Measurements from ENCODE around the gene CDH12. TPM values are rescaled to one million over a fixed set of nuclear protein-coding genes. Genes with fewer than 3 reads are reported as not detected.

Gene CDH12
- total RNA-seq, 3 donors from 2014 or later = 0.33 to 2.6 (median 1.1) TPM

DNA sequence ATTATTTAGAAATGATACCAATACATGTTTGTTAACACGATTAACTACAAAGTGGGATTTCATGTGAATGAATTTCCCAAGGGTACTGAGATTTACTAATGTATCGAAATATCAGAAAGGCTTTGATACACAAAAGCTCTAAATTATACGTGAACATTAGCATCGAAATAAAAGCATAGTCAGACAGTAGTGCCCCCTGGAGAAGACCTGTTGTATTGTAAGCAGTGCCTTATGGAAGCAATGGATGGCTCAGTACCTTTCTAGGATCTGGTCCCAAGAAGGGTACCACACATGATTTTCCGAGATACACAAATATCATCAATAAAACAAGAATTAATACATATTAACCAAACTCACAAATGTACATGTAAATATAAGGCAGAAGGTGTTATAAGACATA is 153.8 kb downstream of the CDH12 start:
- Histone ChIP-seq H3K4me1 (no peaks in the 10 kb centered on the region), H3K9me3 (no peaks in the 10 kb centered on the region), H3K4me3 (no peak overlapping the region), H3K27me3 (no peaks in the 10 kb centered on the region), H3K27ac (no peak overlapping the region), H3K36me3 (no peaks in the 10 kb centered on the region)
- TF ChIP-seq POLR2AphosphoS5 (IDR thresholded peaks at IDR 0.05) (no peak), POLR2A (IDR thresholded peaks at IDR 0.05) (no peak)
- TF ChIP-seq, protein P1, sequence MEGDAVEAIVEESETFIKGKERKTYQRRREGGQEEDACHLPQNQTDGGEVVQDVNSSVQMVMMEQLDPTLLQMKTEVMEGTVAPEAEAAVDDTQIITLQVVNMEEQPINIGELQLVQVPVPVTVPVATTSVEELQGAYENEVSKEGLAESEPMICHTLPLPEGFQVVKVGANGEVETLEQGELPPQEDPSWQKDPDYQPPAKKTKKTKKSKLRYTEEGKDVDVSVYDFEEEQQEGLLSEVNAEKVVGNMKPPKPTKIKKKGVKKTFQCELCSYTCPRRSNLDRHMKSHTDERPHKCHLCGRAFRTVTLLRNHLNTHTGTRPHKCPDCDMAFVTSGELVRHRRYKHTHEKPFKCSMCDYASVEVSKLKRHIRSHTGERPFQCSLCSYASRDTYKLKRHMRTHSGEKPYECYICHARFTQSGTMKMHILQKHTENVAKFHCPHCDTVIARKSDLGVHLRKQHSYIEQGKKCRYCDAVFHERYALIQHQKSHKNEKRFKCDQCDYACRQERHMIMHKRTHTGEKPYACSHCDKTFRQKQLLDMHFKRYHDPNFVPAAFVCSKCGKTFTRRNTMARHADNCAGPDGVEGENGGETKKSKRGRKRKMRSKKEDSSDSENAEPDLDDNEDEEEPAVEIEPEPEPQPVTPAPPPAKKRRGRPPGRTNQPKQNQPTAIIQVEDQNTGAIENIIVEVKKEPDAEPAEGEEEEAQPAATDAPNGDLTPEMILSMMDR (IDR thresholded peaks at IDR 0.05) = no peak
- no peak for DNase-seq (ENCODE audit: low spot score in 2 of 2)
- intact Hi-C loops (cut with DNase I; ENCODE audit: low total_unique reads) = no loop called here

DNA sequence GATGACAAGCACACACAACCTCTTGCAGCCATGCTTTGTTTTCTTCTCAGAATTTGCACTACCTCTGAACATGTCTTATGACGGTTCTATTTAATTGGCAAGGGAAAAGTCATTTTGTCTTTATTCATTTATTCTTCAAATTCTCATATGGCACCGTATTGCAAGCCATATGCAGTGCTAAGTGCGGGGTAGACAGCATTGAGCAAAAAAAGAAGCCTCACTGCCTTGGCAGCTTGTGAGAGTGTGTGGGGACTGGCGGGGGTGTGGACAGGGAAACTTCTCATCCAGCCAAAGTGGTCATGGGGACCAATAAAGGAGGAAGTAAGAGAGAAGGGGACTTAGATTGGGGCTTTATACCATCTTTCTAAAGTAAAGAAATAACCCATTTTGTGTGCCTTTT is 160.0 kb downstream of the CDH12 start:
- H3K36me3 ChIP-seq = no peaks in the 10 kb centered on the region
- intact Hi-C loops (cut with DNase I; ENCODE audit: low total_unique reads) = no loop called here
- TF ChIP-seq POLR2AphosphoS5 (IDR thresholded peaks at IDR 0.05) (no peak), POLR2A (IDR thresholded peaks at IDR 0.05) (no peak)
- no peaks in the 10 kb centered on the region for H3K9me3 ChIP-seq
- DNase-seq (ENCODE audit: low spot score in 2 of 2) = no peak
- H3K27ac ChIP-seq = no peak overlapping the region
- H3K4me1 ChIP-seq = no peaks in the 10 kb centered on the region
- no peaks in the 10 kb centered on the region for H3K27me3 ChIP-seq
- no peak overlapping the region for H3K4me3 ChIP-seq

DNA sequence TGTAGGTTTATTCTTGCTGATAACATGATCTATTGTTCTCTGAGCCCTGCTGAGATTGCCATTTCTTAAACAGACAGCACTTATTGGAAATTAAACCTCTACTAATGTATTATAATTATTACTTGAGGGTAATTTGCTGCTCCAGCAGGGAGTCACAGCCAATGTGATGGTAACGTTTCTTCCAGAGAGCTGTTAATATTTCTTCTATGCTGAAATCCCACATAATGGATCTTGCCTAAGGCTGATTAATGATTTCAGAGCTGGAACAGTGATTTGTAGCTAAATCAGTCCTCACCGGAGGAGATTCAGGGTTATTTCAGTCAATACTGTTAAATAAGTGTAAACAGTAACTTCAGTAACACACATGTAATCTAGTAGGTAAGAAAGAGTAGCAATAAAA is 170.1 kb downstream of the CDH12 start:
- TF ChIP-seq POLR2AphosphoS5 (IDR thresholded peaks at IDR 0.05) (no peak), POLR2A (IDR thresholded peaks at IDR 0.05) (no peak)
- TF ChIP-seq, protein P1 (IDR thresholded peaks at IDR 0.05) = no peak
- Histone ChIP-seq H3K36me3 (no peaks in the 10 kb centered on the region), H3K4me3 (no peak overlapping the region), H3K9me3 (no peaks in the 10 kb centered on the region), H3K4me1 (no peaks in the 10 kb centered on the region), H3K27ac (no peak overlapping the region), H3K27me3 (no peaks in the 10 kb centered on the region)
- no peak for DNase-seq (ENCODE audit: low spot score in 2 of 2)
- intact Hi-C loops (cut with DNase I; ENCODE audit: low total_unique reads) = no loop called here

DNA sequence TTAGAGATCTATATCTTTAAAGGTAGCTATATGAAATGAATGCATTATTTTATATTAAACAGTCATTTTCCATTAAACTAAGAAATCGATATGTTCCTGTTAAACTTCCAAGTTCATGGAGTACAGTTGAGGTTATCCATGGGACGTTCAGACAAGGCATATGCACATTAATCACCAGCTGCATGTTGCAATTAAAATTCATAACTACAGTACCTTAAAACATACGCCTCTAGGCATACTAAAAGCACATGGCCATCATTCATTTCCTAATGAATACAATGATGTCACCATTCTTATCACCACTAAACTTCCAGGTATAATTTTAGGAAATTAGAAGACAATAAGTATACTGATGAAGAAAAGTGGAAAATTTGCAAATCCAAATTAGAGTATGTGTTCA is 174.3 kb downstream of the CDH12 start:
- H3K4me1 ChIP-seq = no peaks in the 10 kb centered on the region
- no peaks in the 10 kb centered on the region for H3K27me3 ChIP-seq
- TF ChIP-seq, protein P1 (IDR thresholded peaks at IDR 0.05) = no peak
- no peak for TF ChIP-seq POLR2AphosphoS5 (IDR thresholded peaks at IDR 0.05)
- no peak for TF ChIP-seq POLR2A (IDR thresholded peaks at IDR 0.05)
- no peak overlapping the region for H3K4me3 ChIP-seq
- no peaks in the 10 kb centered on the region for H3K36me3 ChIP-seq
- peaks cover 0 to 4% of the 10 kb centered on the region in 2 donors for H3K9me3 ChIP-seq
- no peak overlapping the region for H3K27ac ChIP-seq
- no peak for DNase-seq (ENCODE audit: low spot score in 2 of 2)
- intact Hi-C loops (cut with DNase I; ENCODE audit: low total_unique reads) = no loop called here

DNA sequence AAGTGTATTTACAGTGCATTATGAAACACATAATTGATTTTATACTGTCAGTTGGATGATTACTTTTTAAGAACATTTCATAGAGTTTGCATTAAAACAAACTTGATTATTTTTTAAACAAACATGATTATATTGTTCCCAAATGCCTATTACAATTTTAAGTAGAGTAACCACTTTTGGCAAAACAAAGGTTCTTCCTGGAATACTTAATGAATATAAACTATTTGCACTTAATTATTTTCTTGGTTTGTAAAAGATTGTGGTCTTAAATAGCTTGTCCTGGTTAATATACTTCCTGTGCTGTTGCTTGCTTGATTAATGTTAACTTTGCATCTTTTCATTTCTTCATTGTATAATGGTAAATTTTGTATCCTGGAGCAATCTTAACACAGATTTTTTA is 180.0 kb downstream of the CDH12 start:
- Histone ChIP-seq H3K4me1 (no peaks in the 10 kb centered on the region), H3K36me3 (no peaks in the 10 kb centered on the region), H3K27ac (no peak overlapping the region), H3K9me3 (peaks cover 0 to 4% of the 10 kb centered on the region in 2 donors), H3K4me3 (no peak overlapping the region), H3K27me3 (no peaks in the 10 kb centered on the region)
- intact Hi-C loops (cut with DNase I; ENCODE audit: low total_unique reads) = no loop called here
- TF ChIP-seq POLR2A (IDR thresholded peaks at IDR 0.05) = no peak
- TF ChIP-seq, protein P1 (IDR thresholded peaks at IDR 0.05) = no peak
- TF ChIP-seq POLR2AphosphoS5 (IDR thresholded peaks at IDR 0.05) = no peak
- no peak for DNase-seq (ENCODE audit: low spot score in 2 of 2)

DNA sequence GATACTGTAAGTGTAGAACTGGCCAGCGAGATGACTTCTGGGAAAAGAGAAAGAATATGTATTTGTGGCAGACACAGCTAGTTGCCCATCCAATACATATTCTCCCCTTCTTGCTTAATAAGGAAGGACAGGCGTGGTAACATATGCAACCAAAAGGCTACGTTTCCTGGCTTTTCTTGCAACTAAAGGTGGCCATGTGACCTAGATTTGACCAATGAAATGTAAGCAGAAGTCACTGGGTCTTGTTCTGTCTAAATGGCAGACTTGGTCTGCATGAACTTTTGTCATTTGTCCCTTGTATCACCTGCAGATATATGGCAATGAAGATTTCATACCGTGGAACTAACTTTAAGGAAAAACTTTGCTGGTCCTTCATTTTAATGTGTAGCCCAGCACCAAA is 183.8 kb downstream of the CDH12 start:
- Histone ChIP-seq H3K36me3 (no peaks in the 10 kb centered on the region), H3K9me3 (no peaks in the 10 kb centered on the region), H3K4me3 (no peak overlapping the region), H3K4me1 (no peaks in the 10 kb centered on the region), H3K27ac (no peak overlapping the region), H3K27me3 (no peaks in the 10 kb centered on the region)
- no peak for DNase-seq (ENCODE audit: low spot score in 2 of 2)
- TF ChIP-seq, protein P1 (IDR thresholded peaks at IDR 0.05) = no peak
- TF ChIP-seq POLR2A (IDR thresholded peaks at IDR 0.05) (no peak), POLR2AphosphoS5 (IDR thresholded peaks at IDR 0.05) (no peak)
- intact Hi-C loops (cut with DNase I; ENCODE audit: low total_unique reads) = no loop called here
